Activated naive CD8-positive, alpha-beta T cell treated with anti-CD3 and anti-CD28 coated beads for 36 hours (primary cell): ENCODE measurements around the gene CARTPT. TPM values are rescaled to one million over a fixed set of nuclear protein-coding genes. Genes with fewer than 3 reads are reported as not detected.

ENCODE experiments used
- DNase-seq: peaks from one replicate; pipeline ENCODE4 v3.0.0; 2021
- H3K27ac Mint-ChIP-seq: one replicate; pipeline ENCODE4 v1.8.0; 2022; ENCODE audit warnings: mild to moderate bottlenecking, moderate library complexity, mixed read lengths
- H3K27me3 Mint-ChIP-seq: one replicate; pipeline ENCODE4 v1.8.0; 2022; ENCODE audit warnings: mild to moderate bottlenecking, mixed read lengths
- H3K36me3 Mint-ChIP-seq: one replicate; pipeline ENCODE4 v1.8.0; 2021; ENCODE audit warnings: mild to moderate bottlenecking, mixed read lengths
- H3K4me1 Mint-ChIP-seq: one replicate; pipeline ENCODE4 v1.8.0; 2021; ENCODE audit warnings: mixed read lengths
- H3K4me3 Mint-ChIP-seq: one replicate; pipeline ENCODE4 v1.8.0; 2022; ENCODE audit warnings: mild to moderate bottlenecking, moderate library complexity, mixed read lengths
- H3K9me3 Mint-ChIP-seq: one replicate; pipeline ENCODE4 v1.8.0; 2022; ENCODE audit warnings: mixed read lengths
- total RNA-seq, 2 experiments: library from RNA; stranded (reverse); gene quantifications; one replicate each; pipeline ENCODE4 v1.2.3, GENCODE V29; 2021

The CARTPT gene
- total RNA-seq, 2 experiments from 2014 or later = not detected

- Mint-ChIP-seq H3K4me1 (no peaks in the 10 kb centered on the region), H3K4me3 (no peak overlapping the region), H3K27me3 (peaks cover 25% of the 10 kb centered on the region), H3K9me3 (no peaks in the 10 kb centered on the region), H3K27ac (no peak overlapping the region), H3K36me3 (no peaks in the 10 kb centered on the region)
- no peak for DNase-seq
These were observed 12.2 kb upstream of the CARTPT start for GRCh38 chr5:71706906-71707305.

- Mint-ChIP-seq H3K4me3 (no peak overlapping the region), H3K36me3 (no peaks in the 10 kb centered on the region), H3K27me3 (peaks cover 35% of the 10 kb centered on the region), H3K9me3 (peaks cover 2% of the 10 kb centered on the region), H3K27ac (no peak overlapping the region), H3K4me1 (no peaks in the 10 kb centered on the region)
- no peak for DNase-seq
These were observed 7.5 kb upstream of the CARTPT start for GRCh38 chr5:71711610-71712009.

- H3K27ac Mint-ChIP-seq = no peak overlapping the region
- no peaks in the 10 kb centered on the region for H3K36me3 Mint-ChIP-seq
- peaks cover 59% of the 10 kb centered on the region for H3K27me3 Mint-ChIP-seq
- peaks cover 2% of the 10 kb centered on the region for H3K9me3 Mint-ChIP-seq
- peaks cover 3% of the 10 kb centered on the region for H3K4me1 Mint-ChIP-seq
- no peak for DNase-seq
- no peak overlapping the region for H3K4me3 Mint-ChIP-seq
These were observed 4.2 kb upstream of the CARTPT start for GRCh38 chr5:71714911-71715310.

- no peak overlapping the region for H3K4me3 Mint-ChIP-seq
- peaks cover 49% of the 10 kb centered on the region for H3K27me3 Mint-ChIP-seq
- no peaks in the 10 kb centered on the region for H3K9me3 Mint-ChIP-seq
- H3K27ac Mint-ChIP-seq = no peak overlapping the region
- H3K36me3 Mint-ChIP-seq = no peaks in the 10 kb centered on the region
- H3K4me1 Mint-ChIP-seq = no peaks in the 10 kb centered on the region
- no peak for DNase-seq
These were observed 8.9 kb downstream of the CARTPT start for GRCh38 chr5:71727978-71728377.

GRCh38 chr5:71731015-71731414 is 11.9 kb downstream of the CARTPT start:
- Mint-ChIP-seq H3K4me3 (no peak overlapping the region), H3K27me3 (peaks cover 32% of the 10 kb centered on the region), H3K4me1 (no peaks in the 10 kb centered on the region), H3K9me3 (no peaks in the 10 kb centered on the region), H3K27ac (no peak overlapping the region), H3K36me3 (no peaks in the 10 kb centered on the region)
- DNase-seq = no peak

GRCh38 chr5:71732011-71732410 is 12.9 kb downstream of the CARTPT start:
- no peaks in the 10 kb centered on the region for H3K36me3 Mint-ChIP-seq
- no peak for DNase-seq
- no peak overlapping the region for H3K4me3 Mint-ChIP-seq
- H3K27ac Mint-ChIP-seq = no peak overlapping the region
- no peaks in the 10 kb centered on the region for H3K4me1 Mint-ChIP-seq
- H3K27me3 Mint-ChIP-seq = peaks cover 22% of the 10 kb centered on the region
- no peaks in the 10 kb centered on the region for H3K9me3 Mint-ChIP-seq

GRCh38 chr5:71734141-71734540 is 15.1 kb downstream of the CARTPT start:
- H3K27me3 Mint-ChIP-seq = peaks cover 16% of the 10 kb centered on the region
- H3K9me3 Mint-ChIP-seq = no peaks in the 10 kb centered on the region

GRCh38 chr5:71737931-71738539 is 19.0 kb downstream of the CARTPT start:
- Mint-ChIP-seq H3K36me3 (no peaks in the 10 kb centered on the region), H3K27me3 (peaks cover 20% of the 10 kb centered on the region), H3K4me1 (no peaks in the 10 kb centered on the region), H3K4me3 (no peak overlapping the region), H3K27ac (no peak overlapping the region), H3K9me3 (peaks cover 7% of the 10 kb centered on the region)
- no peak for DNase-seq

More at GRCh38 chr5:71734141-71734540, 15.1 kb downstream of the CARTPT start:
- Mint-ChIP-seq H3K27ac (no peak overlapping the region), H3K4me1 (no peaks in the 10 kb centered on the region), H3K4me3 (no peak overlapping the region), H3K36me3 (no peaks in the 10 kb centered on the region)
- no peak for DNase-seq

- Mint-ChIP-seq H3K27me3 (peaks cover 16% of the 10 kb centered on the region), H3K9me3 (peaks cover 7% of the 10 kb centered on the region), H3K36me3 (no peaks in the 10 kb centered on the region), H3K4me3 (no peak overlapping the region), H3K27ac (no peak overlapping the region), H3K4me1 (no peaks in the 10 kb centered on the region)
- DNase-seq = no peak
These were observed 19.7 kb downstream of the CARTPT start for GRCh38 chr5:71738662-71739361.

GRCh38 chr5:71740015-71740753 is 21.1 kb downstream of the CARTPT start:
- Mint-ChIP-seq H3K36me3 (no peaks in the 10 kb centered on the region), H3K9me3 (peaks cover 7% of the 10 kb centered on the region), H3K4me1 (no peaks in the 10 kb centered on the region), H3K27ac (no peak overlapping the region), H3K4me3 (no peak overlapping the region), H3K27me3 (peaks cover 16% of the 10 kb centered on the region)
- DNase-seq = no peak

GRCh38 chr5:71743155-71743554 is 24.1 kb downstream of the CARTPT start:
- H3K27me3 Mint-ChIP-seq = peaks cover 7% of the 10 kb centered on the region
- no peak overlapping the region for H3K27ac Mint-ChIP-seq
- no peak for DNase-seq
- no peaks in the 10 kb centered on the region for H3K36me3 Mint-ChIP-seq
- H3K4me1 Mint-ChIP-seq = no peaks in the 10 kb centered on the region
- H3K4me3 Mint-ChIP-seq = no peak overlapping the region
- H3K9me3 Mint-ChIP-seq = peaks cover 7% of the 10 kb centered on the region

GRCh38 chr5:71744009-71744790 is 25.1 kb downstream of the CARTPT start:
- no peak for DNase-seq
- Mint-ChIP-seq H3K4me1 (no peaks in the 10 kb centered on the region), H3K27ac (no peak overlapping the region), H3K4me3 (no peak overlapping the region), H3K9me3 (peaks cover 7% of the 10 kb centered on the region), H3K36me3 (no peaks in the 10 kb centered on the region), H3K27me3 (peaks cover 7% of the 10 kb centered on the region)

GRCh38 chr5:71747182-71747581 is 28.1 kb downstream of the CARTPT start:
- no peaks in the 10 kb centered on the region for H3K36me3 Mint-ChIP-seq
- DNase-seq = no peak
- H3K27me3 Mint-ChIP-seq = no peaks in the 10 kb centered on the region
- H3K4me1 Mint-ChIP-seq = no peaks in the 10 kb centered on the region
- H3K4me3 Mint-ChIP-seq = no peak overlapping the region
- no peak overlapping the region for H3K27ac Mint-ChIP-seq
- no peaks in the 10 kb centered on the region for H3K9me3 Mint-ChIP-seq

GRCh38 chr5:71748360-71748759 is 29.3 kb downstream of the CARTPT start:
- H3K27me3 Mint-ChIP-seq = no peaks in the 10 kb centered on the region
- H3K4me3 Mint-ChIP-seq = no peak overlapping the region
- no peak for DNase-seq
- H3K4me1 Mint-ChIP-seq = no peaks in the 10 kb centered on the region
- no peaks in the 10 kb centered on the region for H3K9me3 Mint-ChIP-seq
- no peak overlapping the region for H3K27ac Mint-ChIP-seq
- no peaks in the 10 kb centered on the region for H3K36me3 Mint-ChIP-seq

- H3K4me3 Mint-ChIP-seq = no peak overlapping the region
- H3K27ac Mint-ChIP-seq = no peak overlapping the region
- H3K4me1 Mint-ChIP-seq = no peaks in the 10 kb centered on the region
- H3K36me3 Mint-ChIP-seq = no peaks in the 10 kb centered on the region
- no peaks in the 10 kb centered on the region for H3K9me3 Mint-ChIP-seq
- DNase-seq = no peak
- no peaks in the 10 kb centered on the region for H3K27me3 Mint-ChIP-seq
These were observed 32.3 kb downstream of the CARTPT start for GRCh38 chr5:71751422-71751821.
